ENCODE data around the gene FCRL5. TPM values are rescaled to one million over a fixed set of nuclear protein-coding genes. Genes with fewer than 3 reads are reported as not detected.

Gene FCRL5
- total and polyA plus RNA-seq, 2 donors (not counting 3 experiments of a cell fraction or from before 2014, with no cell fraction given) = not detected

DNA sequence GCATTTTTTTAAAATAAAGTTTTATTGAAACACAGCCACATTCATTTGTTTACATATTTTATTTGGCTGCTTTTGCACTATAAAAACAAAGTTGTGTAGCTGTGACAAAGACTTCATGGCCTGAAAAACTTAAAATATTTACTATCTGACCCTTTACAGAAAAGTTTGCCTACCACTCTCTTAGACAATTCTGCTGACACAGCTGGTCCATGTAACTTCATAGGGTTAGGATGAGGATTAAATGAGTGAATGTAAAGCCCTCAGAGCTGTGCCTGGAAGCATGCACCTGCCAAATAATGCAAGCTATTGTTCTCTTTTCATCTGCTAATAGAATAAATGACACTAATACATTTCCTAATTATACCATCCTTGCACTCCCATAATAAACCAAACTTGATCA is 67.7 kb downstream of the FCRL5 start:
- BruUV-seq (replicated peaks) = no TSS peak
- H3K9me3 ChIP-seq (replicated peaks; ENCODE audit: control insufficient read depth, insufficient read depth, low read length) = no peaks in the 10 kb centered on the region
- dilution Hi-C loops (cut with MboI; ENCODE audit: extremely low pct_ligation_motif_present, low sequenced_read_pairs) = no loop called here
- no peak overlapping the region for H3K9ac ChIP-seq (replicated peaks; ENCODE audit: extremely low read depth, insufficient read depth, low read length)
- TF ChIP-seq POLR2AphosphoS5 (IDR thresholded peaks at IDR 0.05; ENCODE audit: insufficient read depth, low read depth, low read length) (no peak), POLR2A (IDR thresholded peaks at IDR 0.05; ENCODE audit: low read depth, low read length) (no peak), EZH2 (IDR thresholded peaks at IDR 0.05; ENCODE audit: borderline replicate concordance, low read depth, low read length, severe bottlenecking) (no peak), JUN (IDR thresholded peaks at IDR 0.05; ENCODE audit: borderline replicate concordance, insufficient read depth, insufficient read length, low read depth) (no peak), GATA2 (IDR thresholded peaks at IDR 0.05; ENCODE audit: insufficient read depth, insufficient read length, low read depth, low read length) (no peak)
- TF ChIP-seq, protein P1, sequence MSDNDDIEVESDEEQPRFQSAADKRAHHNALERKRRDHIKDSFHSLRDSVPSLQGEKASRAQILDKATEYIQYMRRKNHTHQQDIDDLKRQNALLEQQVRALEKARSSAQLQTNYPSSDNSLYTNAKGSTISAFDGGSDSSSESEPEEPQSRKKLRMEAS (IDR thresholded peaks at IDR 0.05; ENCODE audit: insufficient read depth, insufficient read length) = no peak
- FAIRE-seq = no peak
- ChIA-PET CTCF (interaction anchor here (1.0 to 4.4 kb wide), 5 partner anchors 11 to 121 kb away, joined by 3 to 30 read pairs (median 7); no protein-coding TSS in a partner anchor), POLR2A (no interaction called here)
- H3K36me3 ChIP-seq (ENCODE audit: control insufficient read depth in 2 of 2, extremely low read depth in 1 of 2, insufficient read depth in 2 of 2, low read length in 2 of 2) = no peaks in the 10 kb centered on the region
- intact Hi-C loops (cut with micrococcal nuclease) = no loop called here
- no peak overlapping the region for H3K4me3 ChIP-seq (replicated peaks in 1 of 3; ENCODE audit: insufficient read depth in 1 of 3, low read depth in 1 of 3, low read length in 3 of 3)
- no peaks in the 10 kb centered on the region for H3K79me2 ChIP-seq (ENCODE audit: control insufficient read depth, insufficient read depth, low read length)
- no peak overlapping the region for H3K4me2 ChIP-seq (ENCODE audit: insufficient read depth, low read length)
- H3K27me3 ChIP-seq (ENCODE audit: control insufficient read depth in 2 of 2, insufficient read depth in 2 of 2, low read length in 2 of 2) = peaks cover 0 to 3% of the 10 kb centered on the region in 2 experiments
- H3K27ac ChIP-seq (ENCODE audit: insufficient read depth, low read depth, low read length) = no peak overlapping the region
- H2AFZ ChIP-seq (ENCODE audit: low read depth, low read length) = no peak overlapping the region
- DNase-seq (ENCODE audit: low read depth, low spot score) = no peak
- no peaks in the 10 kb centered on the region for H3K9me1 ChIP-seq (replicated peaks; ENCODE audit: control insufficient read depth, extremely low read depth, insufficient read depth, low read length)
- no peaks in the 10 kb centered on the region for H3K4me1 ChIP-seq (ENCODE audit: control insufficient read depth, extremely low read depth, insufficient read depth, low read length)
- no peaks in the 10 kb centered on the region for H4K20me1 ChIP-seq (replicated peaks; ENCODE audit: control insufficient read depth, extremely low read depth, insufficient read depth, low read length)

DNA sequence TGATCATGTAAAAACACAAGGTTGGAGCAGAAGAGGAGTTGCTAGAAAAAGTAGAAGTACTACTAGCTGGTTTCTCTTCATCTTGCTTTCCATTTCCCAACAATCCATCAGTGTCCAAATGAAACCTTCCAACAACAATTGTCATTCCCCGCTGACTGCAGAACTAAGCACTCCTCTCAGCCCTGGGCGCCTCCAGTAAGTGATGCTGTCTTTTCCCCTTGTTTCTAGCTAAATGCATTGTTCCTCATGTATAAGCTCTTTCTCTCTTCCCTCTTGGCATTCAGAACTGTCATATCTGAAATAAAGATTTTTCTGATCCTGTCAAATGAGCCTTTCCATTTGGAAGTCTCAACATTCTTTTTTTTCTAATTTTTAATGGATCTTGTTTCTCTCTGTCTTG is 68.7 kb downstream of the FCRL5 start:
- ChIA-PET CTCF (interaction anchor here (1.0 to 4.4 kb wide), 6 partner anchors 11 to 120 kb away, joined by 3 to 30 read pairs (median 5); no protein-coding TSS in a partner anchor), POLR2A (no interaction called here)
- no peak overlapping the region for H3K4me2 ChIP-seq (ENCODE audit: insufficient read depth, low read length)
- H3K79me2 ChIP-seq (ENCODE audit: control insufficient read depth, insufficient read depth, low read length) = no peaks in the 10 kb centered on the region
- no peaks in the 10 kb centered on the region for H3K36me3 ChIP-seq (ENCODE audit: control insufficient read depth in 2 of 2, extremely low read depth in 1 of 2, insufficient read depth in 2 of 2, low read length in 2 of 2)
- dilution Hi-C loops (cut with MboI; ENCODE audit: extremely low pct_ligation_motif_present, low sequenced_read_pairs) = no loop called here
- FAIRE-seq = no peak
- BruUV-seq (replicated peaks) = no TSS peak
- no peaks in the 10 kb centered on the region for H4K20me1 ChIP-seq (replicated peaks; ENCODE audit: control insufficient read depth, extremely low read depth, insufficient read depth, low read length)
- no peak for DNase-seq (ENCODE audit: low read depth, low spot score)
- H3K9ac ChIP-seq (replicated peaks; ENCODE audit: extremely low read depth, insufficient read depth, low read length) = no peak overlapping the region
- TF ChIP-seq EZH2 (IDR thresholded peaks at IDR 0.05; ENCODE audit: borderline replicate concordance, low read depth, low read length, severe bottlenecking) = no peak
- TF ChIP-seq POLR2AphosphoS5 (IDR thresholded peaks at IDR 0.05; ENCODE audit: insufficient read depth, low read depth, low read length) = no peak
- TF ChIP-seq, protein P1 (IDR thresholded peaks at IDR 0.05; ENCODE audit: insufficient read depth, insufficient read length) = no peak
- TF ChIP-seq POLR2A (IDR thresholded peaks at IDR 0.05; ENCODE audit: low read depth, low read length) = no peak
- TF ChIP-seq GATA2 (IDR thresholded peaks at IDR 0.05; ENCODE audit: insufficient read depth, insufficient read length, low read depth, low read length) = no peak
- TF ChIP-seq JUN (IDR thresholded peaks at IDR 0.05; ENCODE audit: borderline replicate concordance, insufficient read depth, insufficient read length, low read depth) = no peak
- TF ChIP-seq MYC (IDR thresholded peaks at IDR 0.05; ENCODE audit: low read depth, low read length) = no peak
- TF ChIP-seq, protein P2, sequence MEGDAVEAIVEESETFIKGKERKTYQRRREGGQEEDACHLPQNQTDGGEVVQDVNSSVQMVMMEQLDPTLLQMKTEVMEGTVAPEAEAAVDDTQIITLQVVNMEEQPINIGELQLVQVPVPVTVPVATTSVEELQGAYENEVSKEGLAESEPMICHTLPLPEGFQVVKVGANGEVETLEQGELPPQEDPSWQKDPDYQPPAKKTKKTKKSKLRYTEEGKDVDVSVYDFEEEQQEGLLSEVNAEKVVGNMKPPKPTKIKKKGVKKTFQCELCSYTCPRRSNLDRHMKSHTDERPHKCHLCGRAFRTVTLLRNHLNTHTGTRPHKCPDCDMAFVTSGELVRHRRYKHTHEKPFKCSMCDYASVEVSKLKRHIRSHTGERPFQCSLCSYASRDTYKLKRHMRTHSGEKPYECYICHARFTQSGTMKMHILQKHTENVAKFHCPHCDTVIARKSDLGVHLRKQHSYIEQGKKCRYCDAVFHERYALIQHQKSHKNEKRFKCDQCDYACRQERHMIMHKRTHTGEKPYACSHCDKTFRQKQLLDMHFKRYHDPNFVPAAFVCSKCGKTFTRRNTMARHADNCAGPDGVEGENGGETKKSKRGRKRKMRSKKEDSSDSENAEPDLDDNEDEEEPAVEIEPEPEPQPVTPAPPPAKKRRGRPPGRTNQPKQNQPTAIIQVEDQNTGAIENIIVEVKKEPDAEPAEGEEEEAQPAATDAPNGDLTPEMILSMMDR (IDR thresholded peaks at IDR 0.05; ENCODE audit: extremely low read depth in 1 of 2, insufficient read depth in 1 of 2, low read depth in 1 of 2, low read length in 2 of 2) = no peak
- no peak for TF ChIP-seq FOS (IDR thresholded peaks at IDR 0.05; ENCODE audit: borderline replicate concordance, insufficient read depth, low read length)
- intact Hi-C loops (cut with micrococcal nuclease) = no loop called here
- no peaks in the 10 kb centered on the region for H3K4me1 ChIP-seq (ENCODE audit: control insufficient read depth, extremely low read depth, insufficient read depth, low read length)
- no peak overlapping the region for H3K4me3 ChIP-seq (replicated peaks in 1 of 3; ENCODE audit: insufficient read depth in 1 of 3, low read depth in 1 of 3, low read length in 3 of 3)
- H3K9me1 ChIP-seq (replicated peaks; ENCODE audit: control insufficient read depth, extremely low read depth, insufficient read depth, low read length) = no peaks in the 10 kb centered on the region
- peaks cover 0 to 3% of the 10 kb centered on the region in 2 experiments for H3K27me3 ChIP-seq (ENCODE audit: control insufficient read depth in 2 of 2, insufficient read depth in 2 of 2, low read length in 2 of 2)
- H3K9me3 ChIP-seq (replicated peaks; ENCODE audit: control insufficient read depth, insufficient read depth, low read length) = no peaks in the 10 kb centered on the region
- no peak overlapping the region for H3K27ac ChIP-seq (ENCODE audit: insufficient read depth, low read depth, low read length)
- no peak overlapping the region for H2AFZ ChIP-seq (ENCODE audit: low read depth, low read length)
